Osteoblast (primary cell): ENCODE results near the gene SNX8. TPM values are rescaled to one million over a fixed set of nuclear protein-coding genes. Genes with fewer than 3 reads are reported as not detected.

ENCODE experiments used
- DNase-seq: peaks from one replicate; pipeline ENCODE4 v3.0.0; 2011; ENCODE audit warnings: low spot score, mixed read lengths; ENCODE audit not compliant: insufficient read length; ENCODE audit errors: missing footprints
- H2AFZ ChIP-seq: 2 replicates; pipeline ENCODE4 v1.6.0; 2011; ENCODE audit warnings: mild to moderate bottlenecking, low read length
- H3K27ac ChIP-seq: 2 replicates; pipeline ENCODE4 v1.5.1; 2011; ENCODE audit warnings: mild to moderate bottlenecking, low read depth, low read length, moderate library complexity
- H3K27me3 ChIP-seq: 2 replicates; pipeline ENCODE4 v1.6.0; 2012; ENCODE audit warnings: mild to moderate bottlenecking, control low read depth, inconsistent platforms, low read length, moderate library complexity; ENCODE audit not compliant: insufficient read depth
- H3K36me3 ChIP-seq: 2 replicates; pipeline ENCODE4 v1.5.1; 2011; ENCODE audit warnings: mild to moderate bottlenecking, low read length, control low read depth, moderate library complexity; ENCODE audit not compliant: insufficient read depth
- H3K4me1 ChIP-seq: 2 replicates; pipeline ENCODE4 v1.5.1; 2011; ENCODE audit warnings: mild to moderate bottlenecking, low read length, control low read depth, moderate library complexity; ENCODE audit not compliant: insufficient read depth
- H3K4me2 ChIP-seq: 2 replicates; pipeline ENCODE4 v1.6.0; 2011; ENCODE audit warnings: mild to moderate bottlenecking, low read length; ENCODE audit not compliant: insufficient read depth
- H3K4me3 ChIP-seq: fragments of 200-600 bp; sonication (generic); 3 replicates; pipeline ENCODE4 v1.5.1; 2012; ENCODE audit warnings: mild to moderate bottlenecking, low read length, inconsistent platforms; ENCODE audit not compliant: insufficient read depth
- H3K79me2 ChIP-seq: 2 replicates; pipeline ENCODE4 v1.6.0; 2012; ENCODE audit warnings: mild to moderate bottlenecking, low read length, control low read depth, inconsistent platforms; ENCODE audit not compliant: insufficient read depth
- H3K9me3 ChIP-seq: 2 replicates; pipeline ENCODE4 v1.5.1; 2011; ENCODE audit warnings: low read depth, low read length, control low read depth
- H4K20me1 ChIP-seq: 2 replicates; pipeline ENCODE4 v1.6.0; 2012; ENCODE audit warnings: mild to moderate bottlenecking, low read length, control low read depth; ENCODE audit not compliant: insufficient read depth
- total RNA-seq: library from RNA; depleted of rRNA; stranded (reverse); fragments of >200 nt; gene quantifications from 2 replicates; pipeline ENCODE4 v1.2.3, GENCODE V29; 2012
- TF ChIP-seq, protein P1 (sequence below): IDR thresholded peaks from 2 replicates; pipeline ENCODE4 v1.5.1; 2011; ENCODE audit warnings: mild to moderate bottlenecking, low read depth, low read length, moderate library complexity; ENCODE audit errors: extremely low read depth

The SNX8 gene
- total RNA-seq, 1 donor: 16.3 TPM

GRCh38 chr7:2296832-2297231 lies 17.4 kb downstream of the SNX8 start:
- Histone ChIP-seq H3K9me3 (no peaks in the 10 kb centered on the region), H3K27me3 (no peaks in the 10 kb centered on the region), H3K36me3 (no peaks in the 10 kb centered on the region), H3K4me2 (no peak overlapping the region), H4K20me1 (peaks cover 2% of the 10 kb centered on the region), H2AFZ (no peak overlapping the region), H3K4me1 (peaks cover 23% of the 10 kb centered on the region), H3K79me2 (peaks cover 84% of the 10 kb centered on the region), H3K27ac (no peak overlapping the region), H3K4me3 (no peak overlapping the region)
- TF ChIP-seq, protein P1, sequence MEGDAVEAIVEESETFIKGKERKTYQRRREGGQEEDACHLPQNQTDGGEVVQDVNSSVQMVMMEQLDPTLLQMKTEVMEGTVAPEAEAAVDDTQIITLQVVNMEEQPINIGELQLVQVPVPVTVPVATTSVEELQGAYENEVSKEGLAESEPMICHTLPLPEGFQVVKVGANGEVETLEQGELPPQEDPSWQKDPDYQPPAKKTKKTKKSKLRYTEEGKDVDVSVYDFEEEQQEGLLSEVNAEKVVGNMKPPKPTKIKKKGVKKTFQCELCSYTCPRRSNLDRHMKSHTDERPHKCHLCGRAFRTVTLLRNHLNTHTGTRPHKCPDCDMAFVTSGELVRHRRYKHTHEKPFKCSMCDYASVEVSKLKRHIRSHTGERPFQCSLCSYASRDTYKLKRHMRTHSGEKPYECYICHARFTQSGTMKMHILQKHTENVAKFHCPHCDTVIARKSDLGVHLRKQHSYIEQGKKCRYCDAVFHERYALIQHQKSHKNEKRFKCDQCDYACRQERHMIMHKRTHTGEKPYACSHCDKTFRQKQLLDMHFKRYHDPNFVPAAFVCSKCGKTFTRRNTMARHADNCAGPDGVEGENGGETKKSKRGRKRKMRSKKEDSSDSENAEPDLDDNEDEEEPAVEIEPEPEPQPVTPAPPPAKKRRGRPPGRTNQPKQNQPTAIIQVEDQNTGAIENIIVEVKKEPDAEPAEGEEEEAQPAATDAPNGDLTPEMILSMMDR: no peak
- no peak for DNase-seq

DNA sequence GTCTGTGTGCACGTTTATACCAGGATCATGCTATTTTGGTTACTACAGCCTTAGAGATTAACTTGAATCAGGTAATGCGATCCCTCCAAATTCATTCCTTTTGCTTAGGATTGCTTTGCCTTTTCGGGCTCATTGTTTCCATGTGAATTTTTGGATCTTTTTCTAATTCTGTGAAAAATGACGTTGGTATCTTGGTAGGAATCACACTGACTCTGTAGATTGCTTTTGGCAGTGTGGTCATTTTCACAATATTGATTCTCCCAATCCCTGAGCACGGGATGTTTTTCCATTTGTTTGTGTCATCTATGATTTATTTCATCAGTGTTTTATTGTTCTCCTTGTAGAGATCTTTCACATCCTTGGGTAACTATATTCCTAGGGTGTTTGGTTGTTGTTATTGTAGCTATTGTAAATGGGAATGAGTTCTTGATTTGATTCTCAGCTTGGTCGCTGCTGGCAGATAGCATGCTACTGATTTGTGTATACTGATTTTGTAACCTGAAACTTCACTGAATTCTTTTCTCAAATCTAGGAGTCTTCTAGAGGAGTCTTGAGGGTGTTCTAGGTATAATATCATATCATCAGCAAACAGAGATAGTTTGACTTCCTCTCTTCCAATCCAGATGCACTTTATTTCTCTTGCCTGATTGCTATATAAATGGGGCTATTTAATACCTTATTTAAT lies 18.2 kb downstream of the SNX8 start:
- Histone ChIP-seq H2AFZ (no peak overlapping the region), H3K4me3 (no peak overlapping the region), H4K20me1 (peaks cover 2% of the 10 kb centered on the region), H3K36me3 (no peaks in the 10 kb centered on the region), H3K27ac (no peak overlapping the region), H3K79me2 (peaks cover 83% of the 10 kb centered on the region), H3K27me3 (no peaks in the 10 kb centered on the region), H3K4me1 (peaks cover 22% of the 10 kb centered on the region), H3K9me3 (no peaks in the 10 kb centered on the region), H3K4me2 (no peak overlapping the region)
- DNase-seq: no peak
- TF ChIP-seq, protein P1: no peak

GRCh38 chr7:2290877-2291276 lies 23.4 kb downstream of the SNX8 start:
- Histone ChIP-seq H3K9me3 (no peaks in the 10 kb centered on the region), H4K20me1 (peaks cover 2% of the 10 kb centered on the region), H3K27ac (no peak overlapping the region), H3K79me2 (peaks cover 71% of the 10 kb centered on the region), H3K36me3 (no peaks in the 10 kb centered on the region), H3K4me1 (no peaks in the 10 kb centered on the region), H3K4me3 (no peak overlapping the region), H3K27me3 (no peaks in the 10 kb centered on the region), H2AFZ (no peak overlapping the region), H3K4me2 (no peak overlapping the region)
- no peak for DNase-seq
- TF ChIP-seq, protein P1: no peak

GRCh38 chr7:2289621-2290020 lies 24.6 kb downstream of the SNX8 start:
- TF ChIP-seq, protein P1: no peak
- Histone ChIP-seq H4K20me1 (peaks cover 2% of the 10 kb centered on the region), H3K9me3 (no peaks in the 10 kb centered on the region), H3K4me1 (no peaks in the 10 kb centered on the region), H3K36me3 (no peaks in the 10 kb centered on the region), H2AFZ (no peak overlapping the region), H3K4me2 (no peak overlapping the region), H3K79me2 (peaks cover 65% of the 10 kb centered on the region), H3K27ac (no peak overlapping the region), H3K27me3 (no peaks in the 10 kb centered on the region), H3K4me3 (no peak overlapping the region)
- DNase-seq: no peak
